ENCODE measurements around the gene C12orf50. TPM values are rescaled to one million over a fixed set of nuclear protein-coding genes. Genes with fewer than 3 reads are reported as not detected.

C12orf50 gene
- total and polyA plus RNA-seq, 2 of the 13 experiments (the other 11 are each of a cell fraction or from before 2014, with no cell fraction given), result not detected

- H2AFZ ChIP-seq (ENCODE audit: low read length), result no peak overlapping the region
- peak; percentile 74 for ATAC-seq
- peak overlapping the region; percentile 42 for H3K4me2 ChIP-seq (ENCODE audit: low read depth, low read length)
- H3K9me3 ChIP-seq (ENCODE audit: low read length), result no peaks in the 10 kb centered on the region
- no peak overlapping the region for H3K27ac ChIP-seq (ENCODE audit: extremely low read length, insufficient read depth, low read length)
- TF ChIP-seq RBAK (CRISPR knock-in tag; IDR thresholded peaks at IDR 0.05) (no peak), EED (CRISPR knock-in tag; IDR thresholded peaks at IDR 0.05) (no peak), ZFX (CRISPR knock-in tag; IDR thresholded peaks at IDR 0.05; ENCODE audit: low read depth) (no peak), CTCF (CRISPR knock-in tag; IDR thresholded peaks at IDR 0.05) (peak; percentile 59), CAMTA2 (CRISPR knock-in tag; IDR thresholded peaks at IDR 0.05; ENCODE audit: borderline replicate concordance) (no peak), GLMP (CRISPR knock-in tag; IDR thresholded peaks at IDR 0.05; ENCODE audit: borderline replicate concordance) (no peak), STAG1 (CRISPR knock-in tag; IDR thresholded peaks at IDR 0.05) (peak; percentile 65), ZNF512B (CRISPR knock-in tag; IDR thresholded peaks at IDR 0.05; ENCODE audit: borderline replicate concordance) (no peak)
- no peak overlapping the region for H3K4me3 ChIP-seq (replicated peaks in 1 of 3; ENCODE audit: insufficient read depth in 1 of 3, low read depth in 2 of 3, low read length in 3 of 3)
- no peaks in the 10 kb centered on the region for H3K27me3 ChIP-seq (ENCODE audit: control insufficient read depth in 1 of 2, insufficient read depth in 2 of 2, low read length in 2 of 2)
- intact Hi-C loops (cut with micrococcal nuclease; ENCODE audit: unreplicated experiment), result loop anchor here (1.0 kb wide), 1 partner anchor 679 kb away; no protein-coding TSS in a partner anchor
- WGBS (ENCODE audit: low lambda C conversion rate), result 2% methylated on average over 3 of the region's 3 CpGs
- no peaks in the 10 kb centered on the region for H3K36me3 ChIP-seq (replicated peaks in 1 of 2; ENCODE audit: control insufficient read depth in 1 of 2, insufficient read depth in 2 of 2, low read length in 2 of 2)
- CTCF ChIA-PET (ENCODE audit: low intra/inter-chr PET ratio, low total read pairs), result no interaction called here
- no peak overlapping the region for H3K9ac ChIP-seq (ENCODE audit: insufficient read depth, low read depth, low read length)
- no peaks in the 10 kb centered on the region for H4K20me1 ChIP-seq (ENCODE audit: insufficient read depth, low read length)
- in situ Hi-C loops (cut with HindIII; ENCODE audit: extremely low pct_ligation_motif_present, low pct_unique_long_range_greater_than_20kb), result no loop called here
- POLR2A ChIA-PET, result no interaction called here
- no peaks in the 10 kb centered on the region for H3K79me2 ChIP-seq (ENCODE audit: insufficient read depth, low read length)
- no TSS peak for BruUV-seq (replicated peaks)
- DNase-seq (ENCODE audit: low spot score), result peak; percentile 15
- H3K4me1 ChIP-seq (ENCODE audit: insufficient read depth, low read length), result peaks cover 18% of the 10 kb centered on the region
- FAIRE-seq, result no peak
Observed at GRCh38 chr12:87953256-87953860, 75.8 kb downstream of the C12orf50 start.
